GM12878 (cell line): Measurements from ENCODE around the gene NUMB.

Source experiments
- CBX3 ChIP-seq: fragments of 200-600 bp; sonication (generic); IDR thresholded peaks from 2 replicates; pipeline ENCODE4 v1.6.1; 2016; ENCODE audit warnings: low read depth, borderline replicate concordance
- POLR2A ChIP-seq: IDR thresholded peaks from 2 replicates; pipeline ENCODE4 v1.6.1; 2011; ENCODE audit warnings: low read depth, mild to moderate bottlenecking, low read length
- TF ChIP-seq, protein P1 (sequence below), 3 experiments: IDR thresholded peaks in 2 of 3; conservative IDR thresholded peaks in 1 of 3; 2 replicates each; pipeline ENCODE4 v1.5.1; 2011; ENCODE audit warnings: low read depth in 3 of 3, low read length in 3 of 3, mild to moderate bottlenecking in 3 of 3, control low read depth in 2 of 3, moderate library complexity in 2 of 3, inconsistent platforms in 1 of 3, mixed read lengths in 1 of 3; ENCODE audit not compliant: control insufficient read depth in 2 of 3, insufficient read depth in 1 of 3; ENCODE audit errors: extremely low read depth in 1 of 3
- TF ChIP-seq, protein P2 (sequence below): fragments of 150-350 bp; IDR thresholded peaks from 2 replicates; pipeline ENCODE4 v1.6.1; 2016; ENCODE audit warnings: low read depth, low read length

DNA sequence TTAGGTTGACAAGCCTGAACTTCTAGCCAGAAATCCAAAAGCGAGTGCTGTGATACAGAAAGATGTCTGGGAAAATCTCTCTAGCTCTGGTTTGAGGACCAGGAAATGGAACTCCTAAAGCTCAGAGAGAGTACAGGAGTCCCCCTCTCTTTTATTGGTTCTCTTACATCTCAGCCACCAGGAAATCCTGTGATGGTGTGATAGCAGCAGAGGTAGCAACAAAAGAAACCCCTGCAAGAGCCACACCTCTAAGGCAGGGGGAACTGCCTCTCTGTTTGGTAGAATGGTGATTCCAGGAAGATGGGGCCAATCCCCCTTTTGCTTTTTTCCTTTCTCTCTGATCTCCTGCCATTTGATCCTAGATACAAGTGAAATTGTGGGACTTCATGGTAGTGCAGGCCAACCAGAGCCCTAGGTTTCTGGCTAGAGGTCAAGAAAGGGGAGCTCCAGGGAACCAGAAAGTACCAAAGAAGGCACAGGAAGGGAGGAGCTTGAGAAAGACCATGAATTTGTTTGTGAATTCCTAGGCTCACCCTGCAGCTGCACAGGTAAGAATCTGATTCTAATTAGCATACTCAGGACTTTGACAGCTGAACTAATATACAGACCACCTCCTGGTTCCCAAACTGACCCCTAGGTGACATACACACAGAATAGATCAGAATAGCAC is 132.6 kb downstream of the NUMB start:
- TF ChIP-seq, protein P1, sequence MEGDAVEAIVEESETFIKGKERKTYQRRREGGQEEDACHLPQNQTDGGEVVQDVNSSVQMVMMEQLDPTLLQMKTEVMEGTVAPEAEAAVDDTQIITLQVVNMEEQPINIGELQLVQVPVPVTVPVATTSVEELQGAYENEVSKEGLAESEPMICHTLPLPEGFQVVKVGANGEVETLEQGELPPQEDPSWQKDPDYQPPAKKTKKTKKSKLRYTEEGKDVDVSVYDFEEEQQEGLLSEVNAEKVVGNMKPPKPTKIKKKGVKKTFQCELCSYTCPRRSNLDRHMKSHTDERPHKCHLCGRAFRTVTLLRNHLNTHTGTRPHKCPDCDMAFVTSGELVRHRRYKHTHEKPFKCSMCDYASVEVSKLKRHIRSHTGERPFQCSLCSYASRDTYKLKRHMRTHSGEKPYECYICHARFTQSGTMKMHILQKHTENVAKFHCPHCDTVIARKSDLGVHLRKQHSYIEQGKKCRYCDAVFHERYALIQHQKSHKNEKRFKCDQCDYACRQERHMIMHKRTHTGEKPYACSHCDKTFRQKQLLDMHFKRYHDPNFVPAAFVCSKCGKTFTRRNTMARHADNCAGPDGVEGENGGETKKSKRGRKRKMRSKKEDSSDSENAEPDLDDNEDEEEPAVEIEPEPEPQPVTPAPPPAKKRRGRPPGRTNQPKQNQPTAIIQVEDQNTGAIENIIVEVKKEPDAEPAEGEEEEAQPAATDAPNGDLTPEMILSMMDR (IDR thresholded peaks at IDR 0.05 in 2 of 3, conservative IDR thresholded peaks at IDR 0.05 in 1 of 3; ENCODE audit: control insufficient read depth in 2 of 3, extremely low read depth in 1 of 3, insufficient read depth in 1 of 3, low read depth in 3 of 3, low read length in 3 of 3) = no peak
- TF ChIP-seq, protein P2, sequence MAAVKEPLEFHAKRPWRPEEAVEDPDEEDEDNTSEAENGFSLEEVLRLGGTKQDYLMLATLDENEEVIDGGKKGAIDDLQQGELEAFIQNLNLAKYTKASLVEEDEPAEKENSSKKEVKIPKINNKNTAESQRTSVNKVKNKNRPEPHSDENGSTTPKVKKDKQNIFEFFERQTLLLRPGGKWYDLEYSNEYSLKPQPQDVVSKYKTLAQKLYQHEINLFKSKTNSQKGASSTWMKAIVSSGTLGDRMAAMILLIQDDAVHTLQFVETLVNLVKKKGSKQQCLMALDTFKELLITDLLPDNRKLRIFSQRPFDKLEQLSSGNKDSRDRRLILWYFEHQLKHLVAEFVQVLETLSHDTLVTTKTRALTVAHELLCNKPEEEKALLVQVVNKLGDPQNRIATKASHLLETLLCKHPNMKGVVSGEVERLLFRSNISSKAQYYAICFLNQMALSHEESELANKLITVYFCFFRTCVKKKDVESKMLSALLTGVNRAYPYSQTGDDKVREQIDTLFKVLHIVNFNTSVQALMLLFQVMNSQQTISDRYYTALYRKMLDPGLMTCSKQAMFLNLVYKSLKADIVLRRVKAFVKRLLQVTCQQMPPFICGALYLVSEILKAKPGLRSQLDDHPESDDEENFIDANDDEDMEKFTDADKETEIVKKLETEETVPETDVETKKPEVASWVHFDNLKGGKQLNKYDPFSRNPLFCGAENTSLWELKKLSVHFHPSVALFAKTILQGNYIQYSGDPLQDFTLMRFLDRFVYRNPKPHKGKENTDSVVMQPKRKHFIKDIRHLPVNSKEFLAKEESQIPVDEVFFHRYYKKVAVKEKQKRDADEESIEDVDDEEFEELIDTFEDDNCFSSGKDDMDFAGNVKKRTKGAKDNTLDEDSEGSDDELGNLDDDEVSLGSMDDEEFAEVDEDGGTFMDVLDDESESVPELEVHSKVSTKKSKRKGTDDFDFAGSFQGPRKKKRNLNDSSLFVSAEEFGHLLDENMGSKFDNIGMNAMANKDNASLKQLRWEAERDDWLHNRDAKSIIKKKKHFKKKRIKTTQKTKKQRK = no peak
- TF ChIP-seq POLR2A = no peak
- no peak for TF ChIP-seq CBX3
